Left lung (tissue), 10 donors: Measurements from ENCODE around the gene KRTAP5-9. TPM values are rescaled to one million over a fixed set of nuclear protein-coding genes. Genes with fewer than 3 reads are reported as not detected.

Experiments
- ATAC-seq: fragments of 200-7000 bp; cut with Tn5 transposase; one replicate; pipeline ENCODE4 v1.9.1; 2020; ENCODE audit warnings: moderate library complexity
- DNase-seq, 4 donors: peaks; one replicate each; pipeline ENCODE4 v3.0.0-alpha.2; 2013 to 2020
- H3K27ac ChIP-seq, 2 donors: fragments of 200-600 bp; sonication (generic) in 1 of 2; one replicate each; pipeline versions ENCODE4 v1.5.0 to v1.8.0; 2020 to 2021
- H3K27me3 ChIP-seq, 2 donors: fragments of 200-600 bp; sonication (generic) in 1 of 2; one replicate each; pipeline versions ENCODE4 v1.5.0 to v1.8.0; 2020 to 2021
- H3K36me3 ChIP-seq, 2 donors: fragments of 200-600 bp; sonication (generic) in 1 of 2; one replicate each; pipeline versions ENCODE4 v1.5.0 to v1.8.0; 2020 to 2021
- H3K4me1 ChIP-seq, 2 donors: fragments of 200-600 bp; one replicate each; pipeline ENCODE4 v1.8.0; 2021
- H3K4me3 ChIP-seq, 2 donors: fragments of 200-600 bp; sonication (generic) in 1 of 2; one replicate each; pipeline versions ENCODE4 v1.5.0 to v1.8.0; 2020 to 2021; ENCODE audit warnings: mild to moderate bottlenecking in 1 of 2
- H3K9me3 ChIP-seq, 2 donors: fragments of 200-600 bp; sonication (generic) in 1 of 2; one replicate each; pipeline versions ENCODE4 v1.5.0 to v1.8.0; 2020 to 2021
- CTCF ChIP-seq, 2 donors: fragments of 200-600 bp; sonication (generic) in 1 of 2; IDR thresholded peaks; one replicate each; pipeline versions ENCODE4 v1.5.0 to v1.8.0; 2021; ENCODE audit warnings: antibody characterized with exemption in 2 of 2
- intact Hi-C, 2 donors: fragments of 100-400 bp; cut with DNase I; formaldehyde crosslinking; loops; one replicate each; pipeline versions ENCODE4 v1.11.2 to v1.14.2; 2022
- polyA plus RNA-seq, 6 donors: library from polyadenylated mRNA; unstranded; fragments of 120-200 nt; gene quantifications; one replicate each; pipeline ENCODE4 v1.2.1, GENCODE V29; 2013; ENCODE audit not compliant: insufficient read length in 6 of 6
- total RNA-seq, 2 donors: library from RNA; stranded (reverse); fragmentation: NEBNext Ultra II Directional; extraction: Animal tissue kit (Norgen Biotek cat#: 25700); gene quantifications; one replicate each; pipeline ENCODE4 v1.2.1, GENCODE V29; 2021
- donor health status: DM: no; HTN: yes; CAD: no.
- donor health status: DM: no; HTN: no; CAD: no.

Gene KRTAP5-9
- total and polyA plus RNA-seq, 8 donors = 0.20 to 0.52 (median 0.34) TPM

- H3K4me3 ChIP-seq = no peak overlapping the region
- ATAC-seq (no peak), DNase-seq (no peak)
- no peaks in the 10 kb centered on the region for H3K9me3 ChIP-seq
- H3K4me1 ChIP-seq = no peaks in the 10 kb centered on the region
- no peaks in the 10 kb centered on the region for H3K36me3 ChIP-seq
- intact Hi-C loops = no loop called here
- no peak for TF ChIP-seq CTCF (IDR thresholded peaks at IDR 0.05)
- no peak overlapping the region for H3K27ac ChIP-seq
- no peaks in the 10 kb centered on the region for H3K27me3 ChIP-seq
These were observed 3.5 kb upstream of the KRTAP5-9 start for GRCh38 chr11:71544525-71545214.

- Histone ChIP-seq H3K36me3 (no peaks in the 10 kb centered on the region), H3K4me3 (no peak overlapping the region), H3K4me1 (no peaks in the 10 kb centered on the region), H3K27me3 (no peaks in the 10 kb centered on the region), H3K9me3 (no peaks in the 10 kb centered on the region), H3K27ac (no peak overlapping the region)
- intact Hi-C loops = no loop called here
- no peak for TF ChIP-seq CTCF (IDR thresholded peaks at IDR 0.05)
- no peak for ATAC-seq
- no peak for DNase-seq
These were observed 2.7 kb upstream of the KRTAP5-9 start for GRCh38 chr11:71545405-71545966.

GRCh38 chr11:71548716-71549151, 514 bp downstream of the KRTAP5-9 start:
- no peak overlapping the region for H3K4me3 ChIP-seq
- no peak for TF ChIP-seq CTCF (IDR thresholded peaks at IDR 0.05)

GRCh38 chr11:71551711-71552110, 3.5 kb downstream of the KRTAP5-9 start:
- Histone ChIP-seq H3K36me3 (no peaks in the 10 kb centered on the region), H3K4me1 (no peaks in the 10 kb centered on the region), H3K9me3 (no peaks in the 10 kb centered on the region), H3K27ac (no peak overlapping the region), H3K27me3 (no peaks in the 10 kb centered on the region), H3K4me3 (no peak overlapping the region)
- ATAC-seq (no peak), DNase-seq (no peak)
- intact Hi-C loops = no loop called here
- TF ChIP-seq CTCF (IDR thresholded peaks at IDR 0.05) = no peak

More at GRCh38 chr11:71548716-71549151, 514 bp downstream of the KRTAP5-9 start:
- H3K36me3 ChIP-seq = no peaks in the 10 kb centered on the region
- DNase-seq = no peak
- no peak overlapping the region for H3K27ac ChIP-seq
- intact Hi-C loops = no loop called here
- H3K4me1 ChIP-seq = no peaks in the 10 kb centered on the region
- H3K27me3 ChIP-seq = no peaks in the 10 kb centered on the region
- ATAC-seq = no peak
- no peaks in the 10 kb centered on the region for H3K9me3 ChIP-seq

- no peaks in the 10 kb centered on the region for H3K36me3 ChIP-seq
- intact Hi-C loops = no loop called here
- no peak for ATAC-seq
- H3K27me3 ChIP-seq = no peaks in the 10 kb centered on the region
- no peak for TF ChIP-seq CTCF (IDR thresholded peaks at IDR 0.05)
- no peaks in the 10 kb centered on the region for H3K9me3 ChIP-seq
- no peaks in the 10 kb centered on the region for H3K4me1 ChIP-seq
- H3K4me3 ChIP-seq = no peak overlapping the region
- H3K27ac ChIP-seq = no peak overlapping the region
- no peak for DNase-seq
These were observed 6.8 kb downstream of the KRTAP5-9 start for GRCh38 chr11:71554996-71555395.
